Nephron (organoid): ENCODE data around the gene AK1.
A peak's percentile ranks its signal among the peaks of the same experiment; 100 is the strongest.
"Not testable (repeated sequence)": the region's sequence is repeated elsewhere in the genome, so short reads cannot be mapped to it uniquely, and the experiment has no call there.

Experiments used
- H3K27ac Mint-ChIP-seq, 3 experiments: 2 replicates each; pipeline ENCODE4 v1.8.0; 2020; ENCODE audit warnings: mixed read lengths in 3 of 3, mild to moderate bottlenecking in 2 of 3, moderate library complexity in 1 of 3
- H3K27me3 Mint-ChIP-seq: 2 replicates; pipeline ENCODE4 v1.8.0; 2021; ENCODE audit warnings: low read depth, mild to moderate bottlenecking, moderate library complexity, mixed read lengths
- H3K36me3 Mint-ChIP-seq: 2 replicates; pipeline ENCODE4 v1.8.0; 2020; ENCODE audit warnings: low read depth, mixed read lengths
- H3K4me1 Mint-ChIP-seq: 2 replicates; pipeline ENCODE4 v1.8.0; 2020; ENCODE audit warnings: mixed read lengths
- H3K4me3 Mint-ChIP-seq, 3 experiments: 2 replicates each; pipeline ENCODE4 v1.8.0; 2020; ENCODE audit warnings: mild to moderate bottlenecking in 3 of 3, mixed read lengths in 3 of 3, moderate library complexity in 2 of 3
- H3K9me3 Mint-ChIP-seq: 2 replicates; pipeline ENCODE4 v1.8.0; 2020; ENCODE audit warnings: mixed read lengths
- TF ChIP-seq, protein P1 (sequence below), 3 experiments: fragments of 200-600 bp; sonication (generic); IDR thresholded peaks; one replicate each; pipeline ENCODE4 v1.5.0; 2021; ENCODE audit warnings: antibody characterized with exemption in 3 of 3; ENCODE audit not compliant: unreplicated experiment in 3 of 3

The AK1 gene

GRCh38 chr9:127841087-127841835 lies 36.2 kb downstream of the AK1 start:
- TF ChIP-seq, protein P1, sequence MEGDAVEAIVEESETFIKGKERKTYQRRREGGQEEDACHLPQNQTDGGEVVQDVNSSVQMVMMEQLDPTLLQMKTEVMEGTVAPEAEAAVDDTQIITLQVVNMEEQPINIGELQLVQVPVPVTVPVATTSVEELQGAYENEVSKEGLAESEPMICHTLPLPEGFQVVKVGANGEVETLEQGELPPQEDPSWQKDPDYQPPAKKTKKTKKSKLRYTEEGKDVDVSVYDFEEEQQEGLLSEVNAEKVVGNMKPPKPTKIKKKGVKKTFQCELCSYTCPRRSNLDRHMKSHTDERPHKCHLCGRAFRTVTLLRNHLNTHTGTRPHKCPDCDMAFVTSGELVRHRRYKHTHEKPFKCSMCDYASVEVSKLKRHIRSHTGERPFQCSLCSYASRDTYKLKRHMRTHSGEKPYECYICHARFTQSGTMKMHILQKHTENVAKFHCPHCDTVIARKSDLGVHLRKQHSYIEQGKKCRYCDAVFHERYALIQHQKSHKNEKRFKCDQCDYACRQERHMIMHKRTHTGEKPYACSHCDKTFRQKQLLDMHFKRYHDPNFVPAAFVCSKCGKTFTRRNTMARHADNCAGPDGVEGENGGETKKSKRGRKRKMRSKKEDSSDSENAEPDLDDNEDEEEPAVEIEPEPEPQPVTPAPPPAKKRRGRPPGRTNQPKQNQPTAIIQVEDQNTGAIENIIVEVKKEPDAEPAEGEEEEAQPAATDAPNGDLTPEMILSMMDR (IDR thresholded peaks at IDR 0.05; ENCODE audit: unreplicated experiment in 3 of 3) = no peak
- Mint-ChIP-seq H3K9me3 (no peaks in the 10 kb centered on the region), H3K36me3 (no peaks in the 10 kb centered on the region), H3K27ac (peak overlapping the region; percentile 26 to 79 (median 30)), H3K4me3 (no peak overlapping the region), H3K27me3 (peaks cover 3% of the 10 kb centered on the region), H3K4me1 (peaks cover 44% of the 10 kb centered on the region)

GRCh38 chr9:127838375-127839078 lies 38.9 kb downstream of the AK1 start:
- H3K4me3 Mint-ChIP-seq = no peak overlapping the region
- no peaks in the 10 kb centered on the region for H3K36me3 Mint-ChIP-seq
- peak overlapping the region; percentile 71 to 81 (median 73) for H3K27ac Mint-ChIP-seq
- TF ChIP-seq, protein P1 (IDR thresholded peaks at IDR 0.05; ENCODE audit: unreplicated experiment in 3 of 3) = no peak
- no peaks in the 10 kb centered on the region for H3K9me3 Mint-ChIP-seq
- H3K4me1 Mint-ChIP-seq = peaks cover 48% of the 10 kb centered on the region
- H3K27me3 Mint-ChIP-seq = peaks cover 3% of the 10 kb centered on the region

DNA sequence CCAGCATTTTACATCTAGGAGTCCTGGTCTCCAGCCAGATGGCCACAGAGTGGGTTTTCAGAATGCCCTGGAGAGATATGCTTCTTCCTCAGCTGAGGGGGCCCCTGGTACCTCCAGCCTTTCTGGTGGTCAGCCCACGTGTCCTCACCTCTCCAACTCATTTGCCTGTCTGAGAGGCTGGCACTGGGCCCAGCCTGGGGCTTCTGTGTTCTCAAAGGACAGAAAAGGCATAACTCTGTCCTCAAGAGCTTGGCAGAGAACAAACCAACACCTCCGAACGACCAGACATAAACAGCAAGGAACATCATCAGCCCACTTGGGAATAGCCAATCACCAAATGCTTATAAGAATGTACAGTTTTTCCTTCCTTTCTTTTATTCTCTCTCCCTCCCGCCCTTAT lies 40.1 kb downstream of the AK1 start:
- TF ChIP-seq, protein P1 (IDR thresholded peaks at IDR 0.05; ENCODE audit: unreplicated experiment in 3 of 3) = no peak
- Mint-ChIP-seq H3K27me3 (peaks cover 3% of the 10 kb centered on the region), H3K9me3 (no peaks in the 10 kb centered on the region), H3K4me1 (peaks cover 49% of the 10 kb centered on the region), H3K4me3 (no peak overlapping the region), H3K36me3 (no peaks in the 10 kb centered on the region), H3K27ac (peak overlapping the region; percentile 12 to 77 (median 73))

GRCh38 chr9:127836561-127836960 lies 40.9 kb downstream of the AK1 start:
- H3K4me1 Mint-ChIP-seq = peaks cover 49% of the 10 kb centered on the region
- H3K9me3 Mint-ChIP-seq, H3K4me3 Mint-ChIP-seq, H3K27me3 Mint-ChIP-seq, H3K36me3 Mint-ChIP-seq: not testable (repeated sequence)
- peak overlapping the region; percentile 64 to 82 (median 72) for H3K27ac Mint-ChIP-seq

GRCh38 chr9:127835991-127836516 lies 41.4 kb downstream of the AK1 start:
- H3K27me3 Mint-ChIP-seq = peaks cover 3% of the 10 kb centered on the region
- peak overlapping the region in 2 of 3 experiments; percentile 23 to 25 for H3K4me3 Mint-ChIP-seq
- H3K9me3 Mint-ChIP-seq = no peaks in the 10 kb centered on the region
- H3K4me1 Mint-ChIP-seq = peaks cover 47% of the 10 kb centered on the region
- peak overlapping the region; percentile 64 to 82 (median 72) for H3K27ac Mint-ChIP-seq
- TF ChIP-seq, protein P1 (IDR thresholded peaks at IDR 0.05; ENCODE audit: unreplicated experiment in 3 of 3) = no peak
- H3K36me3 Mint-ChIP-seq = no peaks in the 10 kb centered on the region

GRCh38 chr9:127833555-127833954 lies 43.9 kb downstream of the AK1 start:
- no peak overlapping the region for H3K4me3 Mint-ChIP-seq
- H3K9me3 Mint-ChIP-seq = no peaks in the 10 kb centered on the region
- TF ChIP-seq, protein P1 (IDR thresholded peaks at IDR 0.05; ENCODE audit: unreplicated experiment in 3 of 3) = no peak
- peaks cover 44% of the 10 kb centered on the region for H3K4me1 Mint-ChIP-seq
- peak overlapping the region in 1 of 3 experiments; percentile 22 for H3K27ac Mint-ChIP-seq
- H3K36me3 Mint-ChIP-seq = no peaks in the 10 kb centered on the region
- H3K27me3 Mint-ChIP-seq = no peaks in the 10 kb centered on the region
